Hepatic stellate cell (primary cell): ENCODE measurements around the gene LCORL.
"Not testable (repeated sequence)": the region's sequence is repeated elsewhere in the genome, so short reads cannot be mapped to it uniquely, and the experiment has no call there.

ENCODE experiments used
- DNase-seq: peaks from one replicate; pipeline ENCODE4 v3.0.0; 2011; ENCODE audit warnings: low spot score

LCORL gene

DNA sequence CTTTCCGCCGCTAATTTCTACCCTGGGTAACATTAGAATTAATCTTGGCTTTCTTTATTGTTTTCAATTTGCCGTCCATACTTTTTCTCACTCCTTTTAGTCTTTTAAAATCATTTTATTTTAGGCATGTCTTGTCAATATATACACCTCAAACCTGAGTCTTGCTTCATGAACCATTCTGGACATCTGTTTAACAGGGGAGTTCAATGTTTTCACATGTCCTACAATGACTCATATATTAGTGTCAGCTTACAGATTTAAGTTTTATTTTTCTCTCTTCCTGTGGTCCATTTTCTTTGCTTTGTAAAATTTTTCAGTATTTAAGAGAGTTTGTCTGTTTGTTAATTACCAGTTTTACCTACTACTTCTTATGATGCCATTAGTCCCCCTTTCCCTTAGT is 89.5 kb downstream of the LCORL start:
- DNase-seq = no peak

DNA sequence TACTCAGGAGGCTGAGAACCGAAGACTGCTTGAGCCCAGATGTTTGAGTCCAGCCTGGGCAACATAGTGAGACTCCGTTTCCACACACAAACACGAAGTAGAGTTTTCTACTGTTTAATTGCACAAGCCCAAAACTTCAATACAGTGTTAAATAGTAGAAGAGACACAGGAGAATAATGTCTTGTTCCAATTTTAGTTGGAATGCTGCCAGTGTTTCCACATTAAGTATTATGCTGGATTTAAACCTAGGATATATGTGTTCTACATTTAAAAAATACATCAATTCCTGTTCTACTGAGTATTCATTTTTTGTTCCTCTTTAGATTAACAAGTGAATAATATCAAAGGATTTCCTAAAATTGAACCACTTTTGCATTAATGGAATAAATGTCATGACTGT is 91.3 kb downstream of the LCORL start:
- no peak for DNase-seq

DNA sequence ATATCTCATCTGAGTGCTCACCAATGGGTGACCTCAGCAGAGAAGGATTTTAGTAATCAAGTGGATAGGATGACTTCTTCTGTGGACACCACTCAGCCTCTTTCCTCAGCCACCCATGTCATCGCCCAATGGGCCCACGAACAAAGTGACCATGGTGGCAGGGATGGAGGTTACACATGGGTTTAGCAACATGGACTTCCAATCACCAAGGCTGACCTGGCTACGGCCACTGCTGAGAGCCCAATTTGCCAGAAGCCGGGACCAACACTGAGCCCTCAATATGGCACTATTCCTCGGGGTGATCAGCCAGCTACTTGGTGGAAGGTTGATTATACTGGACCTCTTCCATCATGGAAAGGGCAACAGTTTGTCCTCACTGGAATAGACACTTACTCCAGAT is 97.4 kb downstream of the LCORL start:
- no peak for DNase-seq

DNA sequence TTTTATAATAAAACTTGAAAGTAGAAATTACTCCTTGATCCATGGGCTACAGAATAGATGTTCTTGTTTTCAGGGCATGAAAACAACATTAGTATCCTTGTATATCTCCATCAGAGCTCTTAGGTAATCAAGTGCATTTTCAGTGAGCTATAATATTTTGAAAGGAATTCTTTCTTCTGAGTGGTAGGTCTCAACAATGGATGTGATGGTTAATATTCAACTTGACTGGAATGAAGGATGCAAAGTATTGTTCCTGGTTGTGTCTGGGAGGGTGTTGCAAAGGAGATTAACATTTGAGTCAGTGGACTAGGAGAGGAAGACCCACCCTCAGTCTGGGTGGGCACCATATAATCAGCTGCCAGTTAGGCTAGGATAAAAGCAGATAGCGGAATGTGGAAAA is 100.1 kb downstream of the LCORL start:
- no peak for DNase-seq

DNA sequence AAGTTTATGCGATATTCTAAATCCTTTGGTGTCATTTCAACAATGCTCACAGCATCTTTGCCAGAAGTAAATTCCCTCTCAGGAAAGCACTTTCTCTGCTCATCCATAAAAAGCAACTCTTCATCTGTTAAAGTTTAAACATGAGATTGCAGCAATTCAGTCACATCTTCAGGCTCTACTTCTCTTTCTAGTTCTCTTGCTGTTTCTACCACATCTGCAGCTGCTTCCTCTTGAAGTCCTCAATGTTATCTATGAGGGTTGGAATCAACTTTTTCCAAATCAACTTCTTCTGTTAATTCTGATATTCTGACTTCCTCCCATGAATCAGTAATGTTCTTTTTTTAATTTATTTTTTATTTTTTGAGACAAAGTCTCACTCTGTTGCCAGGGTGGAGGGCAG is 100.9 kb downstream of the LCORL start:
- DNase-seq = no peak

DNA sequence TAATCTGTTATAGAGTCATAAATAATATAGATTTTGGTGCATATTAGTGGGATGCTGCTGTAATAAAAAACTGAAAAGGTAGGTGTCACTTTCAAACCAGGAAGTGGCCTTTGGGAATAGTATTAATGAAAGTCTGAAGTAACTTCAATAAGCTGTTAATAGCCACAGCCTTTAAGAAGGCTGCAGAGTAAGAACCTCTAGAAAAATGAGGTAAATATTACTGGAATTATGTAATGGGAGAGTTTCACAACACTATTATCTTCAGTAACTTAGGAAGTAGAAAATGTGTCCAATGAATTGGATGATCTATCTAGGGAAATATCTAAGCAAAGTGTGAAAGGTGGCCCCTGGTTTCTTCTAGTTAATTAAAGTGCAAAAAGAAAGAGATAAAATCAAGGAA is 106.1 kb downstream of the LCORL start:
- DNase-seq = no peak

DNA sequence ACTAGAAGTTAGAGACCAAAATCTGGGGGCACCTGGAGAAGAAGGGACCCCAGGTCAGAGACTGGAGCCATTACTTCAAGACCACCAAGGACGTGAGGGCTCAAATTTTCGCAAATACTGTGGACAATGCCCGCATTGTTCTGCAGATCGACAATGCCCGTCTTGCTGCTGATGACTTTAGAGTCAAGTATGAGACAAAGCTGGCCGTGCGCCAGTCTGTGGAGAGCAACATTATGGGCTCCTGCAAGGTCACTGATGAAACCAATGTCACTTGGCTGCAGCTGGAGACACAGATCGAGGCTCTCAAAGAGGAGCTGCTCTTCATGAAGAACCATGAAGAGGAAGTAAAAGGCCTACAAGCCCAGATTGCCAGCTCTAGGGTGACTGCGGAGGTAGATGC is 109.5 kb downstream of the LCORL start:
- DNase-seq = no peak

DNA sequence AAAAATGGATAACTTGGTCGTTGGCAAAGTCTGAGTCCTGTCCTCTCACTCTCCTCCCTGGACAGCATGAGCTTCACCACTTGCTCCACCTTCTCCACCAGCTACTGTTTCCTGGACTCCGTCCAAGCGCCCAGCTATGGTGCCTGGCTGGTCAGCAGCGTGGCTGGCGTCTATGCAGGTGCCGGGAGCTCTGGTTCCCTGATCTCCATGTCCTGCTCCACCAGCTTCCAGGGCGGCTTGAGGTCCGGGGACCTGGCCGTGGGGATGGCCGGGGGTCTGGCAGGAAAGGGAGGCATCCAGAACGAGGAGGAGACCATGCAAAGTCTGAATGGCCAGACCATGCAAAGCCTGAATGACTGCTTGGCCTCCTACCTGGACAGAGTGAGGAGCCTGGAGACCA is 109.9 kb downstream of the LCORL start:
- DNase-seq = no peak

DNA sequence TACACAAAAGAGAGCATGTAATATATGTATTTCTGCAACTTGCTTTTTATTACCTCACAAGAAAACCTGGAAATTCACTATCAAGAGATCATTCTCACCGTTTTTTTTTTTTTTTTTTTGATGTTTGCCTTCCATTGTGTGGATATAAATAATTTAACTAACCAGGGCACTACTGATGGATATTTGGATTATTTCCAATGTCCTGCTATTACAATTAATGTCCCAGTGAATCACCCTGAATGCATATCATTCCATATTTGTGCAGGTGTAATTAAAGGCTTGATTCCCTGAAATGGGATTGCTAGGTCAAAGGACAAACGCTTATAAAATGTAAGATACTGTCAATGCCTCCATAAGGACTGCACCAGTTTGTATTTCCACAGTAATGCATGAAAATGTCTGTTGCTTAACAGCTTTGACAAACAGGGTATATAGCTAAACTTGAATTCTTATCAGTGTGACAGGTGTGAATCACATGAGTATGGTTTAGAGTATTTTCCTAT is 123.0 kb downstream of the LCORL start:
- DNase-seq = no peak

DNA sequence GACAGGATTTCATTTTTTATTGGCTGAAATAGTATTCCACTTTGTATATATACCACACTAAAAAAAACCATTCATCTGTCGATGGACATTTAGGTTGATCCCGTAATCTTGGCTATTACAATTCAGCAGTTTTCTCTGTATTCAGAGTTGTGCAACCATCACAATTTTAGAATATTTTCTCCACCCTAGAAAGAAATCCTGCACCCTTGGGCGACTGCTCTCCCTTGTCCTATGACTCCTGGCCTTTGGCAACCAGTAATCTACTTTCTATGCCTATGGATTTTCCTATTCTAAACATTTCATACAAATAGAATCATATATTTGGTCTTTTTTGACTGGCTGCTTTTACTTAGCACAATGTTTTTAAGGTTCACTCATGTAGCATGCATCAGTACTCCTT is 126.1 kb downstream of the LCORL start:
- no peak for DNase-seq

DNA sequence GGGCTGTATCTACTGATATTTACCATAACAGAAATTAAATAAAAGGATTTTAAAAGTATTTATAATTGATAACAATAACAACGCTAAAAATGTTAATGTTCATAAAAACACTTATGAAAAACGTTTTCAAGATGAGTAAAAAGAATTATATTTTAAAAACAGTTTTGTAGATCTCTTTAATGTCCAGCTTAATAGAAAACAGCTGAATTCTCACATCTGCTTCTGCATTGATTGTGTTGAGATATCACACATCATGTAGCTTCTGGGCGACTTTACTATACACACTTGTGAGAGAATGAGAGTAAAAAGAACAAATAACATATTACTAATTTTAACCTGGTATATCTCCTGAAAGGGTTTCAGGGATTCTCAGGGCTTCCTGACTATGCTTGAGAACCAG is 127.1 kb downstream of the LCORL start:
- no peak for DNase-seq

DNA sequence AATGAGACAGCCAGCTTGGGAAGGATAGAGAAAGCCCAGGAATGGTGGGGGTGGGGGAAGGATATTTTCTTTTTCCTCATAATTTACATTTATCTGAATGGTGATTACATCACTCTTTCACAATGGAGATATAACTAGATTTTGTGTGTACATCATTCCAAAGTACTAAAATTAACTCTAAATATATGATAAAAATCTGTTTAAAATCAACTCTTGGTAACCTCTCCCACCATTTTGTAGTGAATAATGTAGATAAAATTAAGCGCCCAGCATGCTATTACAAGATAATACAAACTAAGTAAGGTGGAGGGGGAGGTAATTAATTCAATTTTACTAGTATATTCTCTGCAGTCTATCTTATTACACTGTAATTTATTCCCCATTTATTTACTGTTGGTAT is 131.9 kb downstream of the LCORL start:
- no peak for DNase-seq

DNA sequence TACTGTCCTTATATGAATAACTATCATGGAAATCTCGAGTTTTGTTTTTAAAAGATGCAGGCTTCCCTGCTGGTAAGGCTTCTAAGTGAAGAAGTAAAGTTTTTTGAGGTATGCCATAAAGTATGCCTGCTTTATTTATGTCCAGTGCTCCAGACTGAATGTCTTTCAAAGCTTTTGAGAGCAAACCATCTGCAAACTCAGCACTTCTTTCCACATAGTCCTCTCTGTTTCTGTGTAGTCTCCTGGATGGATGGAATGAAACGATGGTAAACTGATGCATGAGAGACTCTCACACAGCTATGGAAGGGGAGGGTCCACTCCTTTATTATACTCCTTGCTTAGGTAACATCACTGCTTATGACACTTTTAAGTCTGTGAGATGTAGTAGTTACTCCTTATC is 137.0 kb downstream of the LCORL start:
- DNase-seq = no peak

DNA sequence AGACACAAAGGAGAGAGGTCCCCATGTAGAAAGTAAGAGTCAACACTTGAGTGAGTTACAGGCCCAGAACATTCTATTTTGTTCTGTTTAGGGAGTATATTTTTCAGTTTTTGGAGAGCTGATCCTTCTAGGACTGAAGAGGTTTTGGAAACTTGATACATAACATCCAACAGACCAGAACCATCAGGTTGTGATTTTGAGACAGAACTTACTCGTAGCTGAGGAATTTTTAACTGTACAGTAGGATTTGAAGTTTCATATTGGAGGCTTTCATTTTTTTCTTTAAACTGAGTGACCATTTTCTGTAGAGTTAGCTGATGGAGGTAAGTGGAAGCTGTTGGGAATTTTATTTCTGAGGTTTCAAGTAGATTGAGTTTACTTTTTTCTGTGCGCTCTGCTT is 137.5 kb downstream of the LCORL start:
- DNase-seq = no peak

DNA sequence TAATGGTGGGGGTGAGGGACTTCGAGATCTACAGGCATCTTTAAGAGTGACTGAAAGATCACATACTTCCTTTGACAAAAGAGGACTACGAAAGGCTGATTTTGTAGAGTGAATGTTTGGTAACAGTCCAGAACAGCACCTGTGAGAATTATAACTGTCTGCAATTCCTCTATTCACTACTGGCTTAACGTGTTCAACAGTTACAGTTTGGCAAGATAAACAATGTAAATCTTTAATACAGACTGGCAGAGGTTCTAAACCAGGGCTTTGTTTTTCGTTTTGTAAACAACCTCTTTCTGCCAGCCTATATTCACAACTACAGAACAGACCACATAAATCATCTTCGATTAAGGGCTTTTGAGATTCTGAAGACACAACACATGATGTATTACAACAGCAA is 143.9 kb downstream of the LCORL start:
- no peak for DNase-seq

DNA sequence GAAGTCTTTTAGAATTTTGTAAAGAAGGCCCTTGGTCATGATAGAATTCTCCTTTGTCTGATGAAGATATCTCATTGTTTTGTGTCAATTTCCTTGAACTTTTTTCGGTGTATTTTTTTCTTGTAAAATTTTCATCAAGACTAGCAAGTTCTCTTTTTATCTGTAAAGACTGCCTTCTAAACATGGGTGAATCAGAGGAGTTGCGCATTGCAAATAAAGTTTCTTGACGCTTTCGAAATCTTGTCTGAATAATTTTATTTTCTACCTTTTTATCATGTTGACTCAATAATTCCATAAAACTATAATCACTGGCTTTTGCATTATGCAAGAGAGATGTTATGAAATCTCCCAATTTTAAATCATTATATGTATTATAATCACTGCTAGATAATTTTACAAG is 144.6 kb downstream of the LCORL start:
- no peak for DNase-seq

DNA sequence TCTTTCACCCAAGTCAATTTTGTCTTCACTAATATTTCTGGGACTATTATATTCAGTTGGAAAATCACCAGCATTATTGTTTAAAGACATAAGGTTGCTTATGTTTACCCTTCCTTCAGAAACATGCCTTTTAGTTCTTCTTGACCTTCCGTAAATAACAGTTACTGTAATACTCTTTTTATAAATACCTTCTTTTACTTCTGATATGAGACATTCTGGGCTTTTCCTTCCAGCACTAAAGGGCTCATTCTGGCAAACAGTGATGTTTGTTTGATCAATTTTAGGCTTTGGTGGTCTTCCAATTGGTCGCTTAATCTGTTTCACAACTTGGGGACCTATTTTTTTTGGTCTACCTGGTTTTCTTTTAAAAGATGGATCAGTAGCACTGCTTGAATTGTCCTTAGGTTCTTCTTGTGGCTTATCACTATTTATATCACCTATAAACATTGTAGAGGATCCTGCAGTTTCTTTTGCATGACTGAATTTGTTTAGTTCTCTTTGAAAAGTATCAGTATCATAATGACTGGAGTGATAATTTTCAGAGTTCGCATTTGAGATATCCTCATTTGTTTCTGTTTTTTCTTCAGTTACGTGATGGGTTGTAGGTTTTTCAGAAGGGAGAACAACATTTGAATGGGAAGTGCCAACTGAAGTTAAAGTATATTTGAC is 146.0 kb downstream of the LCORL start:
- no peak for DNase-seq

DNA sequence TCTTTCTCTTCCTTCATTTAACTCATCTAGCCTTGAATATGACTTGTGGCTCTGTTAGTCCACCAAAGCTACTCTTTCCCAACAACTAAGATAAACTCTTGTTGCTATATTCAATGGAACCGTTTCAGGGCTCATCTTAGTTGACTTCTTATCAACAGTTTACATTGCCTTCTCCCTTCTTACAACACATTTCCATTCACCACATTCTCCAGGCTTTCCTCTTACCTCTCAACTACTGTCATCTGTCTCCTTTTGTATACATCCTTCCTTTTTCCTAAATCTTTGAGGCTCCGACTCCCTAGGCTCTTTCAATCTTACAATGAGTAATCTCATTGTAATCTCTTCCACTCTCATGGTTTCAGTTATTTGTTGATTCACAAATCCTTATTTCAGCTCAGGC is 152.2 kb downstream of the LCORL start:
- no peak for DNase-seq

DNA sequence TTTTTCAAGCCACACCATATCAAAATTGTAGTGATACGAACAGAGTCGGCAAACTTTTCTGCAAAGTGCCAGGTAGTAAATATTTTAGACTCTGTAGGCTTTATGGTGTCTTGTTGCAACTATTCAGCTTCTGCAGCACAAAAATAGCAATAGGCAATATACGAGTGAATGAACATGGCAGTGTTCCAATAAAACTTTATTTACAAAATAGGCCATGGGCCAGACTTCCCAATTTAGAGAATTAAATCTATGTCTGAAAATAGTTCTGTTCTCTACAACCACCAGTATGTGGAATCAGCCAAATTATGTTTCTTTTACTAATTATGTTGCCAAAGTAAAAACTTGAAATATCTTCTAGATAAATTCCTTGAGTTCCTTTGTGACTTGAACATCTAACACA is 154.3 kb downstream of the LCORL start:
- DNase-seq = no peak

DNA sequence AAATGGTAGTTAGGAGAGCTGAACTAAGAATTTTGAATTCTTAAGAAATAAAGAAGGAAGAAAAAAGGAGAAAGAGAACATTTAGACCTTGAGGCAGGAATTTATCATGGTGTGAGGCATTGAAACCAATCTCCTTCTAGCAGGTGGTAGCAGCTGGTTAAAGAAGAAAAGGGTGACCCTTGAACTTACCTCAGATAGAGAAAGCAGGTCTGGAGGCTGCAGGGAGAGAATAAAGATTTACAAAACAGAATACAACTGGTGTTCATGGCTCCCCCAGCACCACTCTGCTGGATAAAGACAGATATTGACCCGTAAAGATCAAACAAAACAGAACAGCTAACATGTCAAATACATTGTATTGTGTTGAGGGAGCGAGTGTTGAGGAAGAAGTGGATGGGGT is 154.7 kb downstream of the LCORL start:
- DNase-seq = no peak

DNA sequence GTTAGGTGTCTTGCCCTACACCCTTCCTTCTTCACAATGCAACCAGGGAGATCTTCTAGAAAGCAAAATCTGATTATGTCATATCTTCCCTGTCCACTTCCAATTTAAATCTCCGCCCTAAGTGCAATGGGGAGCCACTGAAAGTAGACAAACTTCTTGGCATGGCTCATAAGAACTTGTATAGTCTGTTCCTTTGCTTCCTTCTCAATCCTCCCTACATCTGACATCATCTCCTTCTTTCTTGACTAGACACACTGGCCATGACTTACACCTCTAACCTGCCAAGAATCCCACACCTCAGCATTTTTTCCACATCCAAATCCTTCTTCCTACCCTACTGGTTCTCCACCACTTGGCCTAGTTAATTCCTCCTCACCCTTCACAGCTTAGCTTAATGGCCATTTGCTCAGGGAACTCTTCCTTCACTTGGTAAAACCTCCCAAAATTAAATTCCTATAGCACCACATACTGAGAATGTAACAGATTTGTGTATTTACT is 155.6 kb downstream of the LCORL start:
- no peak for DNase-seq

DNA sequence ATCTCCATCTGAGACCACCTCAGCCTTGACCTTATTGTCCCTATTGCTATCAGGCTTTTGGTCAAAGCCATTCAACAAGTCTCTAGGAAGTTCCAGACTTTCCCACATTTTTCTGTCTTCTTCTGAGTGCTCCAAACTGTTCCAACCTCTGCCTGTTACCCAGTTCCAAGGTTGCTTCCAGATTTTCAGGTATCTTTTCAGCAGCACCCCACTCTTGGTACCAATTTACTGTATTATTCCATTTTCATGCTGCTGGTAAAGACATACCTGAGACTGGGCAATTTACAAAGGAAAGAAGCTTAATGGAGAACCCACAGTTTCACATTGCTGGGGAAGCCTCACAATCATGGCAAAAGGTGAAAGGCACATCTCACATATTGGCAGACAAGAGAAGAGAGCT is 159.6 kb downstream of the LCORL start:
- not testable (repeated sequence) for DNase-seq

DNA sequence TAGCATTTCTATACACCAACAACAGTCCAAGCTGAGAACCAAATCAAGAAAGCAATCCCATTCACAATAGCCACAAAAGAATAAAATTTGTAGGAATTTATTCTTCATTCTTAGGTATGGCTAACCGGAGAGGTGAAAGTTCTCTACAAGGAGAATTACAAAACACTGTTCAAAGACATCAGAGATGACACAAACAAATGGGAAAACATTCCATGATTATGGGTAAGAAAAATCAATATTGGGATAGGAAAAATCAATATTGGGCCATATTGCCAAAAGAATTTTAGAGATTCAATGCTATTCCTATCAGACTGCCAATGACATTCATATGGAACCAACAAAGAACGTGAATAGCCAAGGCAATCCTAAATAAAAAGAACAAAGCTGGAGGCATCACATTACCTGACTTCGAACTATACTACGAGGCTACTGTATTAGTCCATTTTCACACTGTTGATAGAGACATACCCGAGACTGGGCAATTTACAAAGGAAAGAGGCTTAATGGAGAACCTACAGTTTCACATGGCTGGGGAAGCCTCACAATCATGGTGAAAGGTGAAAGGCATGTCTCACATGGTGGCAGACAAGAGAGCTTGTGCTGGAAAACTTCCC is 161.7 kb downstream of the LCORL start:
- no peak for DNase-seq

DNA sequence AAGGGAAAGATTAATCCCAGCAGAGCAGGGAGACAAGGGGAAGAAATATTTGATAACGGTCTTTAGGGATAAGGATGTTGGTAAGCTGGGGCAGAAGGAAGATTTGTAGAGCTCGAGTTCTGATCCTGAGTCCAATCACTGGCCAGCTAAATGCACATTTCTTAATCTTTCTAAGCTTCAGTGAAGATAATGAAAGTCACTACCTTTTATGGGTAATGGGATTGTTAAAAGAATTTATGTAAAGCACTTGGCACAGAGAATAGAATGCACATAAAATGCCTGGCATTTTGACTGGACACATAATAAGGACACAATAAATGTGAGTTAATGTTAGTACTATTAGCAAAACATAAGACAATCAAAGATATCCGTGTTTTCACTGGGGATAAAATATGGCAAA is 167.5 kb downstream of the LCORL start:
- DNase-seq = no peak
